GM19463 (cell line): Measurements from ENCODE around the gene PHEX.

Source experiments
- ATAC-seq: cut with Tn5 transposase; IDR thresholded peaks from one replicate; pipeline ENCODE4 v1.9.1; 2021; ENCODE audit warnings: mild to moderate bottlenecking, moderate library complexity; ENCODE audit not compliant: unreplicated experiment

Gene PHEX

DNA sequence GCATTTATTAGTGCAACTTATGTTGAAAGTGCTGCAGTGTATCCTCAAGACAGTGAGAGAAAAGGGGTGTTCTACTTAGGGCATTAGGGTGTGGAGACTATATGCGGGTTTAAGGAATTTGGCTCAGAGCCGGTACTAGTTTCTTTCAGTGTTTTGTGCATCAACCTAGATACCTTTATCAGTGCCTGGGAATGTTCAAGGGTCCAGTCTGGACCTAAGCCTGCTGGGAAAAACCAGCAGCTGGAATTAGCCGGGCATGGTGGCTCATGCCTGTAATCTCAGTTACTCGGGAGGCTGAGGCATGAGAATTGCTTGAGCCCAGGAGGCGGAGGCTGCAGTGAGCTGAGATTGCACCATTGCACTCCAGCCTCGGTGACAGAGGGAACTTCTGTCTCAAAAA is 7.4 kb downstream of the PHEX start:
- ATAC-seq: no peak

DNA sequence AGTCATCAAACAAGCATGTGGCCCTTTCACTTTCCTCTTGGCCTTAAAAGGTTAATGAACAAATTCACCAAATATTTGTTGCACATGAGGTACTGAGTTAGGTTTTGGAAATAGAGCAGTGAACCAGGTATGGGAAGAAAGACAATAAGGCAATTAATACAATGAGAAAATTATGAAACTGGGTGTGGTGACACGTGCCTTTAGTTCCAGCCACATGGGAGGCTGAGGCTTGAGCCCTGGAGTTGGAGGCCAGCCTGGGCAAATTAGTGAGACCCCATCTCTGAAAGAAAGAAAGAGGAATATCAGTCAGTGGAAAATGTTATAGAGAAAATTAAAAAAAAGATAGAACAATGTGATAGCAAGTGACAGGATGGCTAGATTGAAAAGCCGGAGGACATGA is 8.1 kb downstream of the PHEX start:
- no peak for ATAC-seq

DNA sequence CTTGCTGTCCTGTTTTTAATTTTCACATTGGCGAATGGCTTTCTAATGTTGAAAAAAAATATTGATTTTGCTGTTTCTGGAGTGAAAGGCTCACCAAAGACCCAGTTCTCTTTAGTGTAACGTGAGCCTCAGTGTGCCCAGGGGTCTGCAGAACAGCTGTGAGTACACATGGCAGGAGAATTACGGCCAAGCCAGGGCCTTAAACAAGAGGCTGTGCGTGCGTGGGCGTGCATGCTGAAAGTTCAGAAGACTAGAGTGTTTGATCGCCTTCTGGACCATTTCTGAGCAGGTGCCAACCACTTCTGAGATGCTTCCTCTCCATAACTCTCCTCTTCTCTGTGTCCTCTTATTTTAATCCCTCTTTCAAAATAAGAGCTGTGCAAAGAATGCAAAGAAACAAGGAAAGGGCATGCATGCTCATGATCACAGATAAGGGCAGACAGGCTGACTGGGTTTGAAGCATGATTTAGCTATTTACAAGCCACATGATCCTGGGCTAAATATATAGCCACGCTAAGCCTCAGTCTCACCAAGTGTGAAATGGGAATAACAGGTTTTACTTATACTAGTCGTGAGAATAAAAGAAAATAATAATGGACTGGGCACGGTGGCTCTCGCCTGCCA is 9.9 kb downstream of the PHEX start:
- ATAC-seq: no peak

DNA sequence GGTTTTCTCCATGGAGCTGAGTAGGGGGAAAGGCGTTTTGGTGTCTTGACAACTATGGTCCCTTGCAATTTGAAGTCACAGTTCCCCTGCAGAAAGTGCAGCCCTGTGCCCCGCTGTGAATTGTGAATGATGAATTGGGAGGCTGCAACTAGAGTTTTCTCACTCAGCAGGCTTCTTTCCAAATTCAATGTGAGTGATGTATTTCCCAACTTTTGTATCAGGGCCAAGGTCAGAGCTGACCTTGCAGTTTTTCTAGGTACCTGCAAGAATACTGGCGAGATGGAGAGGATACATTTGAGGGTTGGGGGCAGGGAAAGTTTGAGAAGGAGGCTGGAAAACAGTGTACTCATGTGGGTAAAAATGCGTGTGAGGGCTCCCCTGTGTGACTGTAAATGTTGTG is 11.7 kb downstream of the PHEX start:
- no peak for ATAC-seq

DNA sequence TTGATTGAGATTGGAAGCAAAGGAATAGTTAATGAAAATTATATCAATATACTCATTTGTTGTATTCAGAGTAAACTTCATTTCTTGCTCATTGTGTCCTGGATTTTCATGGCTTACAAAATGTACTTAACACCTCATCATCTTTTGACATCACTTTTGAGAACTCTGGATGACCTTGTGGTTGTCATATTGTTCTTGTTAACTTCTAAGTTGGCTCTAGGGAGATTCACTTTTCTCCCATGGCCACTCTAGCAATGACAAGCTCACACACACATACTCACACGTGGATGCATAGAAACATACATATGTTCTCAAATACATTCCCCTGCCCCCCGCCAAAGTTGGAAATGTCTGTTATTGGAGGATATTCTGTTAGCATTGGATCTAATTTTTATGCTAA is 15.3 kb downstream of the PHEX start:
- no peak for ATAC-seq

DNA sequence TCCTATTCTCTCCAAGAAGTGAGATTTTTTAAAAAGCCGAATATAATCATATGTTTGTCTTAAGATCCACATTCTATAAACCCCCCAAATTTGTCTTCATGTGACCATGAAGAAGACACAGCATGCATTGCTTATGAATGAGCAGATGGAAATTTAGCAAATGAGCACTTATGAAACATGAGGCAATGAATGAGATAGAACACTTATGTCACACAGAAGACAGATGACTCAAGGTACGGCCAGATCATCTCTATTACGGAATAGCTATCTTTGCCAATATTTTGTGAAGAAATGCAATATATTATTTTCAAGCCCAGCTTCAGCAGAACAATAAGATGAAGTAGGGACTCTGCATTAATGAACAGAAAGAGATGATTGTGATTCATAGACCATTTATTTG is 21.4 kb downstream of the PHEX start:
- ATAC-seq: no peak

DNA sequence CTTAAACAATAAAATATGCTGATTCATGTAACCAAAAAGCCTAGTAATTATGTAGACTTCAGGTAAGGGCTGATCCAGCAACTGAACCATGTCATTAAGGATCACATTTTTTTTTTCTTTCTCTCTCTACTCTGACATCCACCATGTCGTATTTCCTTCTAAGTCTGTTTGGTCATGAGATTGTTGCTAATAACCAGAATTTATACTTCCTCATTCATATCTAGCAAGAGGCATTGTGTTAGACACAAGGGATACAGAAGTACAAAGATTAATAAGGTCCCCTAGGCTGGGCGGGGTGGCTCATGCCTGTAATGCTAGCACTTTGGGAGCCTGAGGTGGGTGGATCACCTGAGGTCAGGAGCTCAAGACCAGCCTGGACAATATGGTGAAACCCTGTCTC is 24.1 kb downstream of the PHEX start:
- no peak for ATAC-seq

DNA sequence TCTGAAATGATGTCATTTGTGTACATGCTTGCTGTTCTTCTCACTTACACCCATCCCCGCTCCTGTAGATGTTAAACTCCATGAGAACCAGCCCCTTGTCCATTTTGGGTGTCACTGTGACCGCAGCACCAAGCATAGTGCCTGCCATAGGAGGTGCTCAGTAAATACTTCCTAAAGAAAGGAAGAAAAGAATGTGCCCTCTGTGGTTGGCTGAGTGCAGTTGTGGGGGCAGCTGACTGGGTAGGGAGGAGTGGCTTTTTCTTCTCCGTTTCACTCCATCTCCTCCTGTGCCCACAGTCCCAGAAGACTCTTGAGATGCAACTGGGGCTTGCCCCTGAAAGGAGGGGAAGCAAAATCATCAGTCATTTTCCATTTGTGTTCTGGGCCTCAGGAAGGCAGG is 25.5 kb downstream of the PHEX start:
- ATAC-seq: peak; percentile 38

DNA sequence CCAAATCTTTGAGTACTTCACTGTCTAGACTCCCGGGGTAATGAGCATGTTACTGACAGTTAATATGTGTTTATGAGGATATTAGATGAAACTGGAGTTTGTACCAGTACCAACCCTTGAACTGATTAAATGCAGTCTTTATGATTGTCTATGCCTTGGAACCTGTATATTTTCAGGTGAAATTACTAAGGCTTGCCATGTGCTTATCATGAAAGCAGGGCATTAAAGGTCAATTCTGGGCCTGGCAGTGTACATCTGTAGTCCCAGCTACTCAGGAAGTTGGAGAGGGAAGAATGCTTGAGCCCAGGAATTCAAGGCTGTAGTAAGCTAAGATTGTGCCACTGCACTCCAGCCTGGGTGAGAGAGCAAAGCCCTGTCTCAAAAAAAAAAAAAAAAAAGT is 27.6 kb downstream of the PHEX start:
- ATAC-seq: no peak

DNA sequence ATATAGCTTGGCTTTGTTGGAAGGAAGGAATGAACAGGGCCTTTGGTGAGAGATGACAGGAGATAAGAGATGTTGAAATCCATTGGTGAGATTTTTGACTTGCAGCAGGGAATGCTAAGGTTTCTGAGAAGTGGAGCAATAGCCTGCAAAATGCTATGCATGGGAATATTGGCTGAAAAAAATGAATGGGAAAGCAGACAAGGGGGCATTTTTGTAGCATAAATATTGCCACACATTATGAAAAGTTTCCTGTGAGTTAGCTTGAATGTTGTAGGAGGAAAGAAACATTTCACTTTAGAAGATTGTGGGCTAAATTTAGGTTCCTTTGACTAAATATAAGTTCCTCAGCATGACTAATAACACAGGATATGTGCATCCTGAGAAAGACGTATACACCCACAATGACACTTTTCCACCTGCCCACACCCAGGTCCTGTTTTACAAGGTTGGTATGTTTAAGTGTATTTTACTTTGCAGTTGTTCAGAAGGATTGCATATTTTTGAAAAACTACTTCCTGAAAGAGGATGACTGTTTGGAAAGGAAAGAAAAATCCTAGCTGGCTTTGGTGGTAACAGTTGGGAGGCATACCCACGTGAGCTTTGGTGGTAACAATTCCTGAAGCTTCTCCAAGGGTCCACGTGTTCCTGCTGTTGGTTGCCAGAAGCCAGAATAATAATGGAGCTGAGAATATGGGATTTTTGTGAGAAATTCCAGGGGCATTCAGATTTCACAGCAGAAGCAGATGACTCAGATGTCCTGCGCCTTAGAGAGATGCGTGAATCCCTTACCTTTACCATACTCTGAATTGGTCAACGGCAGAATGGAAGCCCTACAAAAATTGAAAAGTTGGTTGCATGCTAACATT is 28.5 kb downstream of the PHEX start:
- peak; percentile 35 for ATAC-seq

DNA sequence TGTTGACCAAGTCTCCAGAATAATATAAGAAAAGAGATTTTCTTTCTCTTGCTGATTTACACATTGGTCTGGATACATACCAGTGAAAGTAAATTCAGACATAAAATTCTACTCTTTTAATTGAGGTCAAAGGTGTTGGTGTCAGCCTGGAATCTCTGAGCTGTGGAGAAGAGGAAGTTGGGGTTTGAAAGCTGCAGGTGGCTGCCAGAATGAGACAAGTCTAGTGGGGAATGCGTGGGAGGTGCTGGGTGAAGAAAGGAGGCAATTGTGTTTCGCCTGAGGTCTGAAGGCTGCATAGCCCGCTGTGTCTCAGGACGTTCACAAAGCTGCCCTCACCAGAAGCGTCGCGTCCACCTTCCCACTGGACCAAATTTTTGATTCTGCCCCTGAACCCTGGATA is 31.2 kb downstream of the PHEX start:
- peak; percentile 87 for ATAC-seq

DNA sequence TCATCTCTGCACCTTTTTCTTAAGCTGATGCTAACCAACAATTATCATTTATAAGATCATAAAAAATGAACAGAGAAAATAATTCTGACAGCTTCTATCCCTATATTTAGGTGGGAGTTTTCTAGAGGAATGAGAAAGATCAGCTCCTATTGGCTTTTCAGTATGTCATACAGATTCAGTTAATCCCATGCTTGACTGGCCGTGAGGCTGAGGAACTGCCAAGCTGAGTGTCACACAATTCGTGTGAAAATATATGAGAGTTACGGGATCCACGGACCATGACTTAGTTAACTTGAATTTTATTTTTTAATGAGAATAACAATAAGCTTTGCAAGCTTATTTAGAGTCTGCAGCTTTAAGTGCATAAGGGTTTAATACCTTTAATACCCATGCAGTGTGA is 37.5 kb downstream of the PHEX start:
- ATAC-seq: no peak

DNA sequence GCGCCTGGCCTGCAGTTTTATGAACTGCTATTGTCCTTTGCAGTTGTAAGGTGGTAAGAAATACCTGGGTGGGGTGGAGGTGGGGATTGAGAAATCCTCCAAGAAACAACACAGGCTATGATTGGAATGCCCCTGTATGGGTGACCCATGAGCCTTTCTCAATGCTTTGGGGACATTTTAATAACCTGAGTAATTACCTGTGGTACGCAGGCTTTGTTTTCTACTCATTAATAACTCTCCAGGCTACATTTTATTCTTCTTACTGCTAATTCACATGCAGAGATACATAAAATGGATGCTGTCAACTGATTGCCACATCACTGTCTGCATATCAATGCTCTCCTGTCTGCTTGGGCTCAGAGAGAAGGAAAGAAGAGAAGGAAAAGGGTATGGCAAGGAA is 41.8 kb downstream of the PHEX start:
- ATAC-seq: no peak

DNA sequence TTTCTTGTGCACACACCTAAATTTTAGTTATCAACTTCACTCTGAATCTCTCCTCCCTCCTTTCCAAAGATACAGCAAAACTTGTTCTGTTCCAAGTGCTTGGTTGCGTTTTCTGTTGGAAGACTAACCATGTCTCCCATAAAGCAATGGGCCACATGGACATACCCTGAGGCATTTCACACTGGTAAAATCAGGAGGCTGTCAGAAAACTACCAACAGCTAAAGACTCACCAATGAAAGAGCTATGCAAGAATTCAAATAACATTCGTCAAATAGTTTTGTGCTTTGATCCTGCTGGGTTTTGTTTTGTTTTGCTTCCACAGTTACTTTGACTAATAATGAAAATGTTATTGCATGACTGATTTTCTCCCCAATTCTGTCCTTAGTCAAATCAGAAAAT is 46.0 kb downstream of the PHEX start:
- ATAC-seq: no peak

DNA sequence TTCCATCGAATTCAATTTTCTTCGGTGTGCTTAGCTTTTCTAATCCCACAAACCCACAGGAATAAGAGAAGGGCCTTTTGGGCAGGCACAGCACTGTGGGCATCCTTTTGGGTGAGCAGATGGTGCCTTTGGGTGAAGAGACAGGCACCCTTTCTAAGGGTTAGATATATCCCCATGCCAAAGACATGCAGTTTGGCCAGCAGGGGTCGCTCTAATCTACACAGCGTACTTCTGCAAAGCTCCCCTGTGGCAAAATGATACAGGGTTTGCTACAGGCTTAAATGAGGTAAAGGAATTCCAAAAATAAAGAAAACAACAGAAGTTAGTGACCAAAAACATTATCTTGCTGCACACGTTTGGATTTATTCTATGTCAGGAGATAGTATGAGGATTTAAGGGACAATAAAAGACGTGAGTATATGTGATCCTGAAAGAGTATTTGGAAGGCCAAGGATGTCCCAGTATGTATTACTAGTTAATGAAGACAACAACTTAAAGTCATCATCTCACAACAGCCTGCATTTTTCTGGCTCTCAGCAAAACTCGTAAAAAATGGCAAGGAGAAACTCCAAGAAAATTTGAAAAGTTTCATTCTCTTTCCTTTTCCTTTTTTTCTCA is 49.5 kb downstream of the PHEX start:
- peak; percentile 87 for ATAC-seq

DNA sequence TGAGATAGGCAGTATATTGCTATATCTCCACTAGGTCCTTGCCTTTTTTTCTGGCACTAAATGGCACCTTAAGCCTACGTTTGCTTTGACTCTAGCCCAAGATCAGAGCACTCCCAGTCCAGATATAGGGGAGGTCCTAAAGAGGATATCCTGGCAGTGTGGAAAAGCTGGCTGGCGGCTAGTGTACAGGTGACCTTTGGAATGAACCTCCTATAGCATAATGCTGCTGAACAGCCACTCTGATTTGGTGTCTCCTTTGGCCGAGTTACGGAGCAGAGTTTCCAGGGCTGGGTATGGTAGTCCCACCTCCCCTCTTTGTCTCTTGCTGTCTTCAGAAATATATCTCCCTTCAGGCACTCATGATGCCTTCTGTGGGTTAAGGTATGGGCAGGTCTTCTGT is 53.9 kb downstream of the PHEX start:
- no peak for ATAC-seq

DNA sequence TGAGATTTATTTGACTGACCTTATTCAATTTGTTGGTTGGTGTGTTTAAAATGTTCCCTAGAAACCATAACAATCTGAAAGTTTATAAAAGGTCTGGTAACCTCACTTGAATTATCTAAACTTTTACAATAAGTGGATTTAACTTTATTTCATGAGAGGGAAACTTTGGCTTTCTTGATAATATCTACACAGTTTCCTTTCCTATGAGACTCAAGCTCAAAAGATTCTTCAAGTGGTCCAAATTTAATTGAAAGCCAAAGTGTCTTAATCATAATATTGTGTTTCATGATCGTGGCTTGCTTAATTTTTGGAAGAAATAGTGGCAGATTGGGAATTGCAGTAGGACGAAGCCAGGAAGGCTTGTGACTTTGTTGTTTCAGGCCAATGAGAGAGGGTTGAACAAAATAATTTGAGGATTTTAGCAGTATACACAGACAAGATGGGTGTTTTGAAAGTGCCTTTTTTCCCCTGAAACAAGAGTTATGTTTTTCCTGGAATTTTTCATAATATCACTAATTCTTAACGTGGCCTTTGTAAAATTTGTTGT is 55.0 kb downstream of the PHEX start:
- no peak for ATAC-seq

DNA sequence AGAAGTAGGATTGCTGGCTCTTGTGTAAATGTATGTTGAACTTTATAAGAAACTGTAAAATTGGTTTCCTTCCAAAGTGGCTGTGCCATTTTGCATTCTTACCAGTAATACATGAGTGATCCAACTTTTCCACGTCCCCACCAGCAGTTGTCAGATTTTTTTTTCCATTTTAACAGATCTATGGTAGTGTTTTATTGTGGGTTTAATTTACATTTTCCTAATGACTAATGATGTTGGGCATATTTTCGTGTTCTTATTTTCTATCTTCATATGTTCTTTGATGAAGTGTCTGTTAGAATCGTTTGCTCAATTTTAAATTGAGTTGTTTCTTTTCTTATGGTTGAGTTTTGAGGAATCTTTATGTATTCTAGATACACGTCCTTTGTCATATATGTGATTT is 56.2 kb downstream of the PHEX start:
- no peak for ATAC-seq

DNA sequence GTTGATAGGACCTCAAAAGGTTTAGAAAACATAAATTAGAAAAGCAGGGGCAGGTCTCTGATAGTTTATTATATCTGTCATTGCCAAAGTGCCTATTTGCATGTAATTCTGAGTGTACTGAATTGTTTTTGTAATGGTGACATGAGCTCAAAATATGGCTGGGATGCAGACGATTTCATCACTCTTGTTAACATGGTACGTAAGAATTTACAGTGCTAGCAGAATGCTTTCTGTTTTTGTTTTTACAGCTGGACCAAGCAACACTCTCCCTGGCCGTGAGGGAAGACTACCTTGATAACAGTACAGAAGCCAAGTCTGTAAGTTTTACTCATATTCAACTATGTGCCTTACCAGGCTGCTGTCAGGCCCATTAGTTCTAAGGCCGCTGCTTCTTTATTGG is 58.1 kb downstream of the PHEX start:
- no peak for ATAC-seq

DNA sequence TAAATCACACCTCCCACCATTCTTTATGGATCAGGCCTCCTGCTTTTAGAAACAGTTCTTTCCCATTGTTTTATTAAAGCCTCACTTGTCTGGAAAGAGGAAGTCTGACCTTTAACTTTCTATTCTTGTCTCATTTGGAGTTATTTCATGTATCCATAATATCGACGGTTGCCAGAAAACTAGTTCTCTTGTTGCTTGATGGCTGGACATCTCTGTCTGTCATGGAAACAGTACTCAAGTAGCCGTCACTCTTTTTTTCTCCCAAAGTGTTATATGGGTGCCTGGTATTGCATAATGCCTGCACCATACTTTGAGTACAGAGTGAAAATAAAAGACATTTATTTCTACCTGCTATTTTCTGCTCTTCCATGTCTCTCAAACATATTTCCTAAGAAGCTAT is 61.4 kb downstream of the PHEX start:
- ATAC-seq: no peak

DNA sequence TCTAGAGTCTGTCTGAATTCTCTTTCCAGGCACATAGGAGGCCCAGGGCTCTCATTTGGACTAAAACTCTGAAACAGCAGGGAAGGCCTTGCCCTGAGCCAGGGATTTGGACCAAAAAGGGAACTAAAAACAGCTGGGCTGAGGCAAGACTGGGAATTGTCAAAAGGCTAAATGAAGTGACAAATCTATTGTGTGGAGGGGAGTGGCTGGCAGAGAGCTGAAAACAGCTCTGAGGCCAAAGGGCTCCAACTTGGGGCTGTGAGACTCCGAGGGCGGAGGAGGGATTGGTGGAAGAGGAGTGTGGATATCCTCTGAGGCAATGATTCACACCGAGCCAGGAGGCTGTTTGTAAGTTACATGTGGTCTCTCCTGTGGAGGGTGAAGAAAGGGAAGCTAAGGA is 63.2 kb downstream of the PHEX start:
- ATAC-seq: no peak

DNA sequence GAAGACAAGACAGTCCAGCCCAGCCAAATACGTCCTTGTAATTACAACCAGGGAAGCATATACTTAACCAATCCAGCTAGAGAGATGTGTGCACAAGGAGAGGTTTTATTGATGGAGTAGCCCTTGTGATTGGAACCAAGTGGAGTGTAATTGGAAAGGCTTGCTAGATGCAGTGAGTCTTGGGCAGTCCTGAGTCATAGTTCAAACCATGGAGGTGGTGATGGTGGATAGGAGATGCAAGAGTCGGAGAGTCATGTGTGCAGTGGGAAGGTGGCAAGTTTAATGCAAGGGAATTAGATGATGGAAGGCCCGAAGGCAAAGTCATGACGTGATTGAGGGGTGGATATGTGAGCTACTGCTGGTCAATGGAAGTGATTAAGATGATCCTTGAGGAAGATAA is 63.7 kb downstream of the PHEX start:
- ATAC-seq: no peak
